Stimulated activated CD4-positive, alpha-beta T cell treated with anti-CD3 and anti-CD28 coated beads, Interleukin-4, amount 100 ng/mL, for 1 hour (primary cell): ENCODE results near the gene SYMPK.
A peak's percentile ranks its signal among the peaks of the same experiment; 100 is the strongest.

Experiments
- DNase-seq: peaks from one replicate; pipeline ENCODE4 v3.0.0-alpha.2; 2020

SYMPK gene

DNA sequence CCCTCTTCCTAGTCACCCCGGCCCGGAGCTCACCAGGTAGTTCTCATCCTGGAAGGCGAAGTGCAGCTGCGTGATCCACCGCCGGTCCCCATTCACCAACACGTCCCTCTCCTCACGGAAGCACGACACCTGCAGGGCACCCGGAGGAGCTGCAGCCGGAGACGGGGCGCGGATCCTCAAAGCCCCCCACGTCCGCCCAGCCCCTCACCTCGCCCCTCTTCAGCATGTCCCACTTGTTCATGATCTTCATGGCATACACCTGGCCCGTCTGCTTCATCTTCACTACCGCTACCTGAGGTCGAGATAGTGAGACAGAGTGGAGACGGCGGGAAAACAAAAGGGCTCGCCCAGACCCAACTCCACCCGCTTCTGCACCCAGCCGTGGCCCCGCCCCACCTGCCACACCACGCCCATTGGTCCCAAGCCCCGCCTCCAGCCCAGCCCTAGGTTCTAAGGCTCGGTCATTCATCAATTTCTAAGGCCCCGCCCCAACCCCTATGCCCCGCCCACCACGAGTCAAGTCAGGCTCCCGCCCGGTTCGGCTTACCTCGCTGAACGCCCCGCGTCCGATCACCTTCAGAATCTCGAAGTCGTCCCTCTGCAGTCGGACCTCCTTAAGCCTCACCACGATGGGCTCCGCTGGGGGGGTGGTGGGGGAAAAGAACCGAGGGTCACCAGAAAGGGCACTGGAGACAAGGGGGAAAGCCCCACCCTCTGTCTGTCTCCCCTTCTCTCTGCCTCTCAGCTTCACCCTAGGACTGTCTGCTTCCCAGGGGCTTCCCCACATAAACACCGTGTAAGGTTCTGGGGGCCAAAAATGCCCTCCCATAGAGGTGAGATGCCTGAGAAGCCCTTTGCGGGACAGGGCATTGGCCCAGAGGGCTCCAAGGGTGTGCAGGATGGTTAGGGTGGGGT lies 83.5 kb downstream of the SYMPK start:
- DNase-seq = peak; percentile 87

DNA sequence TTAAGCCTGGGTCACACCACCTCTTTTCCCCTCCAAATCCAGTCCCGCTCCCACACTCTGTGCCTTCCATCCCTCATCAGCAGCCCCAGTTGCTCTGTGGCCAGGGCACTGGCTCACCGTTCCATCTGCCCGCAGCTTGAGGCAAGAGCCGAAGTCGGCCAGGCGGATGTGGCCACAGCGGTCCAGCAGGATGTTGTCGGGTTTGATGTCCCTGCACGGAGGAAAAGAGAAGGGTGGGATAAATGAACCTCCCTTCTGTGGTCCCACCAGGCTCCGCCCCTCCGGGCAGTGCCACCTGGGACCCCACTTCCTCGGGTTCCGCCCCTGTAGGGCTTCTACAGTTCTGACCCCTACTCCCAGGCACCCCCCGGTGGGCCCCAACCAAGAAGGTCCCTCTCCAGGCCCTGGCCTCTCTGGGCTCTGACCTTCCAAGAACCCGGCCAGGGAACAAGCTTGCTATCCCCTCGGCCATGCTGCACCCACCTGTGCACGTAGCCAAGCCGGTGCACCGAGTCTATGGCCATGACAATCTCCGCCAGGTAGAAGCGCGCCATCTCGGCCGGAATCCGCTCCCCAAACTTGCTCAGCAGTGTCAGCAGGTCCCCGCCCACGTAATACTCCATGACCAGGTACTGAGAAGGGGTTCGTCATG lies 84.8 kb downstream of the SYMPK start:
- DNase-seq = no peak

GRCh38 chr19:45777395-45777961 lies 85.5 kb downstream of the SYMPK start:
- DNase-seq = no peak

DNA sequence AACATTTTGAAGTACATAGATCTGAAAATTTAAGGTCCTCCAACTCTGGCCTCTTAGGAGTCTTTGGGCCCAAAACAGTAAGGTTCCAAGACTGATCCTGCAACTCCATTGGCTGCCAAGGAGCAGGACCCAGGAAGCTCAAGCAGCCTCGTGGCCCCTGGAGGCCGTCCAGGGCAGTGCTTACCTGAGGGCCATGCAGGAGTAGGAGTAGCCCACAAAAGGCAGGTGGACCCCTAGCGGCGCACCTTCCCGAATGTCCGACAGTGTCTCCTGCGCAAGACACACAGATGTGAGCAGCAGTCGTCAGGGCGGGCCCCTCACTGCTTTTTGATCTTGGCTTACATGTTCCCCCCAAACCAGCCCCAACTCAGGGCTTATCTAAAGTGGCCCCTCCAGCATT lies 88.2 kb downstream of the SYMPK start:
- no peak for DNase-seq

DNA sequence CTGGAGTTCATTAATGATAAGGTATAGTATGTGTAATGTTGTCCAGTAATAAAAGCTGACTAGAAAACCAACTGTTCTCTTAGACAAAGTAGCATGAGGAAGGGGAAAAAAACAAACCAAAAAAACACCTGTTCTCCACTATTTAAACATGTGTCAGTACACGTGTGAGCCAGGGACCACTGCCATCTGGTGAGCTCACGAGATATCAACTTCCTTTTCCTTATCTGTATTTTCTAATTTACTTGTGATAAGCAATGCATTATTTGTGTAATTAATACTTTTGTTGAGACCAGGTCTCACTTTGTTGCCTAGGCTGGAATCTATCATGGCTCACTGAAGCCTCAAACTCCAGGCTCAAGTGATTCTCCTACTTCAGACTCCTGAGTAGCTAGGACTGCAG lies 89.6 kb downstream of the SYMPK start:
- DNase-seq = no peak

DNA sequence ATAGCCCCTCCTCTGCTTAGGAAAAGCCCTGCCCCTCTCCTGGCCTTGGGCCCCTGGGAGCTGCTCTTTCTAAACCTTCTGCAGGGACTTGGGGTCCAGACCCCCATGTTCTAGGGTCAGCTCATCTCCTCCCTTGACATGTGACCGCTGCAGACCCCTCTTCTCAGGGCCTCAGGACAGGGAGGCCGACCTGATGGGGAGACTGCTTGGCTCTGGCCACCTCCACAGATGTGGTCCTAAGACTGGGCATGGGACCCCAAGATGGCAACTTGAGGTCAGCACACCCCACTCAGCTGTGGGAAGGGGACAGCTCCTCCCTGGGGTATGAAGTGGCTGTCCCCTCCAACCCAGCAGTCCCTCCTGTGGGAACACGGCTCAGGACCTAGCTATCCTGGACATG lies 90.0 kb downstream of the SYMPK start:
- DNase-seq = no peak

GRCh38 chr19:45772130-45772840 lies 90.7 kb downstream of the SYMPK start:
- no peak for DNase-seq

DNA sequence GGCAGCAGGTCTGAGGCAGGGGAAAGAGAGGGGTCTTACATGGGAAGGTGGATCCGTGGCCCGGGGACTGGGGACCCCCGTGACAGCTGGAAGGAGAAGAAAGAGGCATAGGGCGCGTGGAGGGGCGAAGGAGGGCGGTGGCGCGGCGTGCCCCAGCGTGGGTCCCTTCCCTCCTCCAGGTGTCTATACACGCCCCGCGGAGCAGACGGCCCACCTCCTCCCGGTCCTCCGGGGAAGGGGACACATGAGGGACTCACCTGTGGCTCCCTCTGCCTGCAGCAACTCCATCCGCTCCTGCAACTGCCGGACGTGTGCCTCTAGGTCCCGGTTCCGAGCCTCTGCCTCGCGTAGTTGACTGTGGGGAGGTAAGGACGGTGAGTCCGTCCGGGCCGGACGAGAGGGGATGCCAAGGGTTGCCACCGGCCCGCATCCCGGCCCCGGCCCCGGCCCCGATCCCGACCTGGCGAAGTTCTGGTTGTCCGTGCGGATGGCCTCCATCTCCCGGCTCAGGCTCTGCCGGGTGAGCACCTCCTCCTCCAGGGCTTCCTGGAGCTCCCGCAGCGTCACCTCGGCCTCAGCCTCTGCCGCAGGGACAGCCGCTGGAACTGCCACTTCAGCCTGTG lies 91.5 kb downstream of the SYMPK start:
- no peak for DNase-seq

DNA sequence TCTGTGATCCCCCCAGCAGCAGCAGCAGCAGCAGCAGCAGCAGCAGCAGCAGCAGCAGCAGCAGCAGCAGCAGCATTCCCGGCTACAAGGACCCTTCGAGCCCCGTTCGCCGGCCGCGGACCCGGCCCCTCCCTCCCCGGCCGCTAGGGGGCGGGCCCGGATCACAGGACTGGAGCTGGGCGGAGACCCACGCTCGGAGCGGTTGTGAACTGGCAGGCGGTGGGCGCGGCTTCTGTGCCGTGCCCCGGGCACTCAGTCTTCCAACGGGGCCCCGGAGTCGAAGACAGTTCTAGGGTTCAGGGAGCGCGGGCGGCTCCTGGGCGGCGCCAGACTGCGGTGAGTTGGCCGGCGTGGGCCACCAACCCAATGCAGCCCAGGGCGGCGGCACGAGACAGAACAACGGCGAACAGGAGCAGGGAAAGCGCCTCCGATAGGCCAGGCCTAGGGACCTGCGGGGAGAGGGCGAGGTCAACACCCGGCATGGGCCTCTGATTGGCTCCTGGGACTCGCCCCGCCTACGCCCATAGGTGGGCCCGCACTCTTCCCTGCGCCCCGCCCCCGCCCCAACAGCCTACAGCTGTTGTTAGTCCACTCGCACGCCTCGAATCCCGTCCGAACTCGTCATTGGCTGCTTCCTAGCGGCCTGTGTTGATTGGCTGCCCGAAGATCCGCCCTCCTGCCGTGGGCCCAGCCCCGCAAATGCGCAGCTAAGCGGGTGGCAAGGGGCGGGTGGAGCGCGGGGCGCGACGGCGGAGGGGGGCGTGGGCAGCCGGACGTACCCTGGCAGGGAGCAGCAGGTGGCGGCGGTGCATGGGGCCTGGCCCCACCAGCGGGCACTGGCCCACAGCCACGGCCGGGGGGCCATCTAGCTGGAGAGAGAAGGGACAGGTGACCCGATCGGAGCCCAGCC lies 92.5 kb downstream of the SYMPK start:
- DNase-seq = peak; percentile 90

GRCh38 chr19:45769821-45770191 lies 93.1 kb downstream of the SYMPK start:
- peak; percentile 50 for DNase-seq

- peak; percentile 94 for DNase-seq
Measured at GRCh38 chr19:45768984-45769782, 93.8 kb downstream of the SYMPK start, which contains the start of gene SIX5. SIX5 (minus strand) TSS chr19:45769252; CDS start chr19:45768844, 408 bp downstream.

DNA sequence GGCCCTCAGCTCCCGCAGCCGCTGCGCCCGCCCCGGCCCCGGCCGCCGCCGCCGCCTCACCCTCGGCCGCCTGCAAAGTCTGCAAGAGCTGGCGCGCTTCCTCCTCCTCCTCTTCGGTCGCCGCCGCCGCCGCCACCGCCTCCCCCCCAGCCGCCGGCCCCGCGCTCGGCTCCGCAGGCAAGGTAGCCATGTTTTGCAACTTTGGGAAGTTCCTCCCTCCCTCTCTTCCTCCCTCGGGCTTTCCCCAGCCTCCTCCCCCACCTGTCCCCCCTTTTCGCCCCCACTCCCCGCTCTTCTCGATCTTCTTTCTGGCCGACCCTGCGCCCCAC lies 94.3 kb downstream of the SYMPK start:
- DNase-seq = peak; percentile 45

DNA sequence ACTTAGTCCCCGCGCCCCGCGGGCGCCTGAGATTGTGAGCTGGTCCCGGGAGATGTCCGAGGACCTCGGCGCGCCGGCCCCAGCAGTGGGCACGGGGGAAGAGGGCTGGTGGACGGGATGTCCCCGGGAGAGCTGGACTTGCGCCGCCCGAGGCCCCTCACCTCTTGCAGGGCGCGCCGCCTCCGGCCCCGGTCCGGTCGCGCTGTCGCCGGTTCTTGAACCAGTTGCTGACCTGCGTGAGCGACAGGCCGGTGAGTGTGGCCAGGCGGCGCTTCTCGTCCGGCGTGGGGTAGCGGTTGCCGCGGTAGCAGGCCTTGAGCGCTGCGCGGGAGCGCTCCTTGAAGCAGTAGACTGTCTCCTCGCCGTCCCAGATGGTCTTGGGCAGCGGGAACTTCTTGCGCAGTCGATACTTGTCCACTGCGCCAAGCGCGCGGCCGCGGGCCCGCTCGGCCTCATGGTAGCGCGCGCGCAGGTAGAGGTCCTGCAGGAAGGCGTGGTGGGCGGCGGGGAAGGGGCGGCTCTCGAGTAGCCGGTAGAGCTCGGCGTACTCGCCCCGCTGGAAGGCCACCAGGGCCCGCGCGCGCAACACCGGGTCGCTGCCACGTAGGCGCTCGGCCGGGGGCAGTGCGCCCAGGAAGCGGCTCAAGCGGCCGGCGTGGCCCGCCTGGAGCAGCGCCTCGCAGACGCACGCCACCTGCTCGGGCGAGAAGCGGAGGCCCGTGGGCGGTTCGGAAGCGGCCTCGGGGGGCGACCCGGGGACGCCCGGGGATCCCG lies 94.9 kb downstream of the SYMPK start:
- no peak for DNase-seq

GRCh38 chr19:45767410-45767880 lies 95.5 kb downstream of the SYMPK start:
- no peak for DNase-seq

DNA sequence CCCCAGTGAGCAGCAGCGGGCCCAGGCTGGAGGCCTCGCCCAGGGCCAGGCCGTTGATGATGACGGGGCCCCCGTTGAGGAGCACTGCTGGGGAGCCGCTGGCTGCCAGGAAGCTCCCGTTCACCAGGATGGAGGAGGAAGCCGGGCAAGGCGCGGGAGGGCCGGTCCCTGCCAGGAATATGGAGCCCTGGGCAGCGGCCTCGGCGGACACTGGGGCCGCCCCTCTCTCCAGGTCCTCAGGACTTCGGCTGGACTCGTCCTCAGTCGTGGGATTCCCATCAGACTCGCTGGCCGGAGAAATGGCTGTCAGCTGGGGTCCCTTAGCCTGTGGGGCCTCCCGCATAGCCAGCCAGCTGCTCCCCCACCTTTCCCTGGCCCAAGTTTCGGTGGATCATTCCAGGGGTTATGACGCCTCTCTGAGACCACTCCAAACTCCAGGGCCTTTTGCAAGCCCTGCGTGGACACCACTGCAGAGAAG lies 96.0 kb downstream of the SYMPK start:
- DNase-seq = no peak

DNA sequence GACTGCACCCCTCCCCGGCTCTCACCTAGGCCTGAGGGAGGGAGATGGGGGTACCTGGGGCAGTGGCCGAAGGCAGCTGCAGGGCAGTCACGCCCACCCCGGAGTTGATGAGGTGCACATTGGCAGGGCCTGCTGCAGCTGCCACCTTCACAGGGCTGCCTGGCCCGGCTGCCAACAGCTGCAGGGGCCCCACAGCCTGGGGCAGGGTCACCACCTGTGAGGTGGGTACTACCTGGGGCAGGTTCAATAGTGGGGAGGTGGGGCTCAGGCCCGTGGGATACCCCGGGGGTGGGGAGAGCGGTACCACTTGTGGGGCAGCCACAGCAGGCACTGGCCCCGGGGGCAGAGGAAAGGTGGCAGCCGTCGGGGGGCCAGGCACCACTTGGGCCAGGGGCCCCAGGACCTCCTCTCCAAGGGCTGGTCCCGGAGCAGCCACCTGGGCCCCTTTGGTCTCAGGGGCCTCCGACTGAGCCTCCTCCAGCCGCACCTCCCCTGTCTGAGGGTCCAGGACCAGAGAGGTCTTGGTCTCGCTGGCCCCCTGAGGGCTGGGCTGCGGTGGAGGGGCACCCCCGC lies 96.6 kb downstream of the SYMPK start:
- DNase-seq = no peak

GRCh38 chr19:45765702-45766295 lies 97.1 kb downstream of the SYMPK start:
- no peak for DNase-seq
